Left lung (tissue), 14 donors: Measurements from ENCODE around the gene PCLAF. TPM values are rescaled to one million over a fixed set of nuclear protein-coding genes. Genes with fewer than 3 reads are reported as not detected.
A peak's percentile ranks its signal among the peaks of the same experiment; 100 is the strongest.

Experiments
- ATAC-seq: fragments of 200-7000 bp; cut with Tn5 transposase; one replicate; pipeline ENCODE4 v1.9.1; 2020; ENCODE audit warnings: moderate library complexity
- DNase-seq, 4 donors: peaks; one replicate each; pipeline ENCODE4 v3.0.0-alpha.2; 2013 to 2020
- H3K27ac ChIP-seq, 2 donors: fragments of 200-600 bp; sonication (generic) in 1 of 2; one replicate each; pipeline versions ENCODE4 v1.5.0 to v1.8.0; 2020 to 2021
- H3K27me3 ChIP-seq, 2 donors: fragments of 200-600 bp; sonication (generic) in 1 of 2; one replicate each; pipeline versions ENCODE4 v1.5.0 to v1.8.0; 2020 to 2021
- H3K36me3 ChIP-seq, 2 donors: fragments of 200-600 bp; sonication (generic) in 1 of 2; one replicate each; pipeline versions ENCODE4 v1.5.0 to v1.8.0; 2020 to 2021
- H3K4me1 ChIP-seq, 2 donors: fragments of 200-600 bp; one replicate each; pipeline ENCODE4 v1.8.0; 2021
- H3K4me3 ChIP-seq, 2 donors: fragments of 200-600 bp; sonication (generic) in 1 of 2; one replicate each; pipeline versions ENCODE4 v1.5.0 to v1.8.0; 2020 to 2021; ENCODE audit warnings: mild to moderate bottlenecking in 1 of 2
- H3K9me3 ChIP-seq, 2 donors: fragments of 200-600 bp; sonication (generic) in 1 of 2; one replicate each; pipeline versions ENCODE4 v1.5.0 to v1.8.0; 2020 to 2021
- intact Hi-C, 2 donors: fragments of 100-400 bp; cut with DNase I; formaldehyde crosslinking; loops; one replicate each; pipeline versions ENCODE4 v1.11.2 to v1.14.2; 2022
- long read RNA-seq, 12 donors: library from polyadenylated mRNA in 2 of 12; unstranded in 2 of 12; transcript quantifications; one replicate each; pipeline ENCODE4 v2.0.0 and lab custom pipeline, GENCODE V29; 2019 to 2026
- polyA plus RNA-seq, 6 donors: library from polyadenylated mRNA; unstranded; fragments of 120-200 nt; gene quantifications; one replicate each; pipeline ENCODE4 v1.2.1, GENCODE V29; 2013; ENCODE audit not compliant: insufficient read length in 6 of 6
- total RNA-seq, 2 donors: library from RNA; stranded (reverse); fragmentation: NEBNext Ultra II Directional; extraction: Animal tissue kit (Norgen Biotek cat#: 25700); gene quantifications; one replicate each; pipeline ENCODE4 v1.2.1, GENCODE V29; 2021
- TF ChIP-seq, protein P1 (sequence below), 2 donors: fragments of 200-600 bp; sonication (generic) in 1 of 2; IDR thresholded peaks; one replicate each; pipeline versions ENCODE4 v1.5.0 to v1.8.0; 2021; ENCODE audit warnings: antibody characterized with exemption in 2 of 2
- donor health status: DM: no; HTN: yes; CAD: no.
- donor health status: DM: no; HTN: no; CAD: no.

PCLAF gene, protein sequence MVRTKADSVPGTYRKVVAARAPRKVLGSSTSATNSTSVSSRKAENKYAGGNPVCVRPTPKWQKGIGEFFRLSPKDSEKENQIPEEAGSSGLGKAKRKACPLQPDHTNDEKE
- 10 to 100 TPM; 12.3 to 14.9 TPM for total RNA-seq
- 10 to 100 TPM; 28.0 to 58.9 (median 41.0) TPM for polyA plus RNA-seq
- long read RNA-seq, donor 1, transcript PCLAF-202 (3 exons, 911 nt) = minor isoform, 18 of 80 reads
- long read RNA-seq, donor 1, transcript PCLAF-201 (4 exons, 2,194 nt) = major isoform, 60 of 80 reads
- long read RNA-seq, donor 1, partial matches to known transcripts = 0 of 80 reads
- long read RNA-seq, donor 1, other reads (novel, unspliced or antisense) = 0 of 80 reads
- long read RNA-seq, donor 2, transcript PCLAF-202 (3 exons, 911 nt) = minor isoform, 32 of 138 reads
- long read RNA-seq, donor 2, transcript PCLAF-201 (4 exons, 2,194 nt) = major isoform, 68 of 138 reads
- long read RNA-seq, donor 2, partial matches to known transcripts = 20 of 138 reads
- long read RNA-seq, donor 2, other reads (novel, unspliced or antisense) = 14 of 138 reads
- long read RNA-seq, donor 3, transcript PCLAF-202 (3 exons, 911 nt) = minor isoform, 37 of 99 reads
- long read RNA-seq, donor 3, transcript PCLAF-201 (4 exons, 2,194 nt) = major isoform, 61 of 99 reads
- long read RNA-seq, donor 3, partial matches to known transcripts = 0 of 99 reads
- long read RNA-seq, donor 3, other reads (novel, unspliced or antisense) = 0 of 99 reads
- long read RNA-seq, donor 4, transcript PCLAF-201 (4 exons, 2,194 nt) = major isoform, 21 of 24 reads
- long read RNA-seq, donor 4, partial matches to known transcripts = 0 of 24 reads
- long read RNA-seq, donor 4, other reads (novel, unspliced or antisense) = 0 of 24 reads
- long read RNA-seq, donor 5, transcript PCLAF-202 (3 exons, 911 nt) = minor isoform, 10 of 56 reads
- long read RNA-seq, donor 5, transcript PCLAF-201 (4 exons, 2,194 nt) = major isoform, 45 of 56 reads
- long read RNA-seq, donor 5, partial matches to known transcripts = 0 of 56 reads
- long read RNA-seq, donor 5, other reads (novel, unspliced or antisense) = 0 of 56 reads
- long read RNA-seq, donor 6, transcript PCLAF-202 (3 exons, 911 nt) = minor isoform, 31 of 134 reads
- long read RNA-seq, donor 6, transcript PCLAF-201 (4 exons, 2,194 nt) = major isoform, 99 of 134 reads
- long read RNA-seq, donor 6, partial matches to known transcripts = 0 of 134 reads
- long read RNA-seq, donor 6, other reads (novel, unspliced or antisense) = 0 of 134 reads
- long read RNA-seq, donor 7, transcript PCLAF-201 (4 exons, 2,194 nt) = major isoform, 28 of 44 reads
- long read RNA-seq, donor 7, transcript PCLAF-202 (3 exons, 911 nt) = minor isoform, 7 of 44 reads
- long read RNA-seq, donor 7, partial matches to known transcripts = 6 of 44 reads
- long read RNA-seq, donor 7, other reads (novel, unspliced or antisense) = 0 of 44 reads
- long read RNA-seq, donor 8, transcript PCLAF-202 (3 exons, 911 nt) = minor isoform, 6 of 18 reads
- long read RNA-seq, donor 8, transcript PCLAF-201 (4 exons, 2,194 nt) = major isoform, 12 of 18 reads
- long read RNA-seq, donor 8, partial matches to known transcripts = 0 of 18 reads
- long read RNA-seq, donor 8, other reads (novel, unspliced or antisense) = 0 of 18 reads
- long read RNA-seq, donor 9 = 0 reads
- long read RNA-seq, donor 10, transcript PCLAF-201 (4 exons, 2,194 nt) = major isoform, 21 of 24 reads
- long read RNA-seq, donor 10, partial matches to known transcripts = 0 of 24 reads
- long read RNA-seq, donor 10, other reads (novel, unspliced or antisense) = 0 of 24 reads
- long read RNA-seq, donor 11 = 0 reads
- long read RNA-seq, donor 12, transcript PCLAF-201 (4 exons, 2,194 nt) = major isoform, 9 of 15 reads
- long read RNA-seq, donor 12, transcript PCLAF-202 (3 exons, 911 nt) = minor isoform, 6 of 15 reads
- long read RNA-seq, donor 12, partial matches to known transcripts = 0 of 15 reads
- long read RNA-seq, donor 12, other reads (novel, unspliced or antisense) = 0 of 15 reads

DNA sequence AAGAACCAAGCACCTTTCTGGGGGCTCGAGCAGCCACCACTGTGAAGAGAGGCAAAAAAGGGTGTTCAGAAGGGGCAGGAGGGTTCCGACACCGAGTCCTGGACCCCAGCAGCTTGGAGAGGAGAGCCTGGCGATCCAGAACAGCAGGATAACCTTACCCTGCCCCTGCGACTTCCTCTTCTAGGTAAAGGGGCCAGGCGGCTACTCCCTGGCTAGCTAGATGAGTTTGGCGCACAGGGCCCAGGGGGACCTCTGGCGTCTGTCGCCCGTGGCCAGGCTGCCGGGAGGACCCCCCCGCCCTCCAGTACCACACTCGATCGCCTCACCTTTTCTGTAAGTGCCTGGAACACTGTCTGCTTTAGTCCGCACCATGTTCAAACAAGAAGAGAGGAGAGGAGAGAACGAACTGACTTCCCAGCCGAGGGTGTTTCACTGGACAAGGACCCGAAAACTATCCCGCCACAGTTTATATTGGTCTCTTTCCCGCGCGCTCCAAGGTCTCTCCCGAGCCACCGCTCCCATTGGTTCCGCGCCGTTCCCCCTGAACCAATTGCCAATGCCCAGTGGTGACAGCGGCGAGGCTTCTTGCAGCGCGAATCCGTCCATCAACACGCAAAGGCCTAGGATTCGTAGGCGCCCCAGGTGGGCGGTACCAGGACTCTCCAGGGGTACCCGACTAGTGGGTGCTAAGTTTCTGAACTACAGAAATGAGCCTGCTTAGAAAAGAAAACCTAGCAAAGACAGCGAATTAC, at the start of gene PCLAF:
Gene PCLAF, minus strand, starts transcription at position 442 of the 752 bp plus-strand sequence. Its CDS starts 70 bp downstream, at position 372.
- peak; percentile 92 to 98 (median 96) for DNase-seq
- intact Hi-C loops = no loop called here
- H3K9me3 ChIP-seq = no peaks in the 10 kb centered on the region
- peak; percentile 100 for ATAC-seq
- H3K4me3 ChIP-seq = peak within 1 kb of the TSS; percentile 49 to 62
- H3K4me1 ChIP-seq = peaks cover 0 to 17% of the 10 kb centered on the region in 2 donors
- TF ChIP-seq, protein P1, sequence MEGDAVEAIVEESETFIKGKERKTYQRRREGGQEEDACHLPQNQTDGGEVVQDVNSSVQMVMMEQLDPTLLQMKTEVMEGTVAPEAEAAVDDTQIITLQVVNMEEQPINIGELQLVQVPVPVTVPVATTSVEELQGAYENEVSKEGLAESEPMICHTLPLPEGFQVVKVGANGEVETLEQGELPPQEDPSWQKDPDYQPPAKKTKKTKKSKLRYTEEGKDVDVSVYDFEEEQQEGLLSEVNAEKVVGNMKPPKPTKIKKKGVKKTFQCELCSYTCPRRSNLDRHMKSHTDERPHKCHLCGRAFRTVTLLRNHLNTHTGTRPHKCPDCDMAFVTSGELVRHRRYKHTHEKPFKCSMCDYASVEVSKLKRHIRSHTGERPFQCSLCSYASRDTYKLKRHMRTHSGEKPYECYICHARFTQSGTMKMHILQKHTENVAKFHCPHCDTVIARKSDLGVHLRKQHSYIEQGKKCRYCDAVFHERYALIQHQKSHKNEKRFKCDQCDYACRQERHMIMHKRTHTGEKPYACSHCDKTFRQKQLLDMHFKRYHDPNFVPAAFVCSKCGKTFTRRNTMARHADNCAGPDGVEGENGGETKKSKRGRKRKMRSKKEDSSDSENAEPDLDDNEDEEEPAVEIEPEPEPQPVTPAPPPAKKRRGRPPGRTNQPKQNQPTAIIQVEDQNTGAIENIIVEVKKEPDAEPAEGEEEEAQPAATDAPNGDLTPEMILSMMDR (IDR thresholded peaks at IDR 0.05) = no peak
- H3K27me3 ChIP-seq = no peaks in the 10 kb centered on the region
- H3K36me3 ChIP-seq = no peaks in the 10 kb centered on the region
- H3K27ac ChIP-seq = no peak within 1 kb of the TSS

DNA sequence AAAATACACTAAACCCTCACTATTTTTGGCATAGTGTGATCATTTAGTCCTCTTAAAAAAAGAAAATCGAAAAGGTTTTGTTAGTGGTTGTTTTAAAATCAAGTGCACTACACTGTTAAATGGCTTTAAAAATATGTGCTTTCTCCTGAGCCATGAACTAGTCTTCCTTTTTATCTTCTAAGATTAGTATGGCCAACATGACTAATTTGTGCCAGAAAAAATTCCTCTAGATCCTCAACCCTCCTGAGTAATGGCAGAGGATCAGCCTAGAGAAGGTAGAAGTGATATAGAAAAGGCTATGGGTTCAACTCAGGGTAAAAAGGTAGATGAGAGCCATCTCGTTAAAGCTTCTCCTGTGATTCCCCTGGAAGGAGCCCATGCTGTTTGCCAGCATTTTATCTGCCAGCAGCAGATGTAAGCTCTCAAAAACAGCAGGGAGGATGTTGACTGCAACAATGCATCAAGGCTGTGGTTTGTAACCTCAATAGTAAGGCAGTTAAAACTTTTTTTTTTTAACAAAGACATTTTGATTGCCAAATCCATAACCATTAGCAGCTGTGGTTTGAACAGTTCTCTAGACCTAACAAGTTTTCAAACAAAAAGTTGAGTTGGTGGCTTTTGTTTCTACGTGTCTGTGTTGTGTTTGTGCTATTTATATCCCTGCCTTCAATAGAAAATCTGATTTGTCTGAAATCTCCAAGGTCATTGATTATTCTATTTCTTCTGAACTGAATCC, 48.9 kb upstream of the PCLAF start:
- Histone ChIP-seq H3K4me3 (no peak overlapping the region), H3K27ac (peak overlapping the region in 1 of 2 donors; percentile 30), H3K4me1 (peaks cover 0 to 13% of the 10 kb centered on the region in 2 donors), H3K9me3 (no peaks in the 10 kb centered on the region), H3K27me3 (no peaks in the 10 kb centered on the region), H3K36me3 (peaks cover 0 to 69% of the 10 kb centered on the region in 2 donors)
- intact Hi-C loops = loop anchor here in 1 of 2 donors (10.0 kb wide), 1 partner anchor 225 kb away; no protein-coding TSS in a partner anchor
- ATAC-seq = peak; percentile 70
- DNase-seq = peak in 2 of 4 donors; percentile 77 to 88
- TF ChIP-seq, protein P1 (IDR thresholded peaks at IDR 0.05) = no peak

DNA sequence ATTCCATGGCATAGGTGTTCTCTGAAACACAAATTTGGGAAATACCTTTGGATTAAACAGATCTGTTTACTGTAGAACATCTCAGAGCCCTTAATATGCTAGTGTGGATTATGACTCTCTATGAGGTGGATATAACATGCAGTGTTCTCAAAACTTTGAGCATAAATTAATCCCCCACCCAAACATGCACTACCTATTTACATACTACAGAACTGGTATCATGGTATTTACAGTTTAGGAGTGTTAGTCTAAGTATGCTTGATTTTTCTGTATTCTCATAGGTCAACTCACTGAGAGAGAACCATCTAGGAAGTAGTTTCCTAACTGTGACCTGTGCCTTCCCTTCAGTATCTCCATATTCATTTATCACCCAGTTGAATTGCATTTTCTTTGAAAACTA, 48.2 kb upstream of the PCLAF start:
- Histone ChIP-seq H3K27me3 (no peaks in the 10 kb centered on the region), H3K4me1 (peaks cover 0 to 13% of the 10 kb centered on the region in 2 donors), H3K36me3 (peaks cover 0 to 75% of the 10 kb centered on the region in 2 donors), H3K4me3 (no peak overlapping the region), H3K9me3 (no peaks in the 10 kb centered on the region), H3K27ac (peak overlapping the region in 1 of 2 donors; percentile 30)
- intact Hi-C loops = loop anchor here in 1 of 2 donors (10.0 kb wide), 1 partner anchor 225 kb away; no protein-coding TSS in a partner anchor
- DNase-seq = no peak
- TF ChIP-seq, protein P1 (IDR thresholded peaks at IDR 0.05) = no peak
- ATAC-seq = no peak
